Activated effector memory CD4-positive, alpha-beta T cell treated with Interleukin-2 at 50 U/mL for 16 hours (primary cell): ENCODE measurements around the gene HNMT.
"Not testable (repeated sequence)": the region's sequence is repeated elsewhere in the genome, so short reads cannot be mapped to it uniquely, and the experiment has no call there.

Source experiments
- DNase-seq: peaks from one replicate; pipeline ENCODE4 v3.0.0-alpha.2; 2020

Gene HNMT

DNA sequence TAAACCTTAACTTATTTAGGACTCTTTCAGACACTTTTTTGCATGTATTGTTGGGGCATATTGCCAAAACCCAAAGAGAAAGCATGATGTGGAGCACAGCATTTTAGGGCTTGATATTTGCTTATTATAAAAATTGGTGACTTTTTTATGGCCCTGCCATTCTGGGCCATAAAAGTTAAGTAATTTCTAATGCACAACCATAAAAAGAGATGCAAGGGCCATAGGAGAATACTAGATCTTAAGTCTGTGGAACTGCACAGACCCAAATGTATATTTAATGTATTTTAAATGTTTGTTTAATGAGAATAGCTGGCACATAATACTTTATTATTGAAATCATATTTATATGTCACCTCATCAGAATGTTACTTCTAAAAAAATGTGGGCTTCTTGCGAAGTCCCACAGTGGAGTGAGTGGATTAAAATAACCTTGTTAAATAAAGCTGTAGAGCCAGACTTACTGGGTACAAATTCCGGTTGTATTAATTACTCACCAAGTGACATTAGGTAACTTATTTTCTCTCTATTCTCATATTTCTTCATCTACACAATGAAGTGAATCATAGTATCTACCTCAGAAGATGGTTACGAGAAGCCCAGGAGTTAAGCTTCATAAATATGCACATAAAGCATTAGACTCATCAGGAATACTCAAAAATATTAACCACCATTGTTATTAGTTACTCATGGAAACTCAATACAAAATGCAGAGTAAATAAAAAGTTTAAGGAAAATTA lies 52.2 kb downstream of the HNMT start:
- DNase-seq: no peak

DNA sequence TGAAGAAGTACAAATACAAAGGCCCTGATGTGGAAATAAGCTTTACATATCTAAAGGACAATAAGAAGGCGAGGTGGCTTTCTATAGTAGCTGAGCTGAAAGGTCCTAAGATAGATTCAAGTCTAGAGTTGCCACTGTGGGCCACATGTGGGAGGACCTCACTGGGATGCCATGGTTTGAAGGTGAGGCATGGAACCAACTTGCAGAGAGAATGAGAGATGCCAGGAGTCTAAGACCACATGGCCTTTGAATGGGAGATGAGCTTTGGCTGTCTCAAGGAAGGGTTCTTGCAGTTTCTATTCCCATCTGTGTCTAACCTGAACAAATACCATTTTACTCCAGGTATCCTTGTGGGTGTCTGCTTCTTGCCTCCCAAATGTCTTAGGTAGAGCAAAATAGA lies 53.6 kb downstream of the HNMT start:
- no peak for DNase-seq

DNA sequence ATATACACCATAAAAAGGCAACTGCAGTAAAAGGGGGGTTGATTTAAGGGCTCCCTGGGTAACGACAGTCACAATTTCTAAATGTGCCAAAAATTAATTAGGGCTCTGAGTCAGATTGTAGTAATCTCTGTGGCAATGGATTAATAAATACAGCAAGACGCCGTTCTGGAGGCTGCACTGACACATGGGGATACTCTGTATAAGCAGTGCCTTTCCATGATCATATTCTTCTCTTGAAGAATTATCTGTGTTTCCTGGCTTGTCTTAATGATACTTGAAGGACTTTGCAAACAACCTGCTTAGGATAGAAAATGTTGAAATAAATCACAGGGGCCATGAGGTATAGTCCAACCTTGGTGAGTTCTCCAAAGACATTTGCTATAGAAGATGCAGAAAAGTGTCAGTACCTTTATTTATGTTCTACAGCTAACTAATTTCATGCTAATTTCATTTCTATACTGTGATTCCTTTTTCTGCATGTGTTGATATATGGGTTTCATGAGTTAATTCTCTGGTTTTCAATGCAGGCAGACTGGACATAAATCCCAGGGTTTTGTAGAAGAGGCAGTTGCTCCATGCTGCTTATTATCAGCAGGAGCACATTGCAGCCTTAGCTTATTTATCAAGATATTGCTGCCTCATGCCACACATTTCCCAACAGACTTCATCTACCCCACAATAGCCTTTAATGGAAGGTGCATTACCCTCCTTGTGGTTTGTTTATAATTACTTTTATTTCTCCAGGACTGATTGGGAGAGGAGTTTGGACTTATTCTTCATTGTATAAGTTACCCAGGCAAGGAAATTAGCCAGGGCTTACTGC lies 54.8 kb downstream of the HNMT start:
- no peak for DNase-seq

DNA sequence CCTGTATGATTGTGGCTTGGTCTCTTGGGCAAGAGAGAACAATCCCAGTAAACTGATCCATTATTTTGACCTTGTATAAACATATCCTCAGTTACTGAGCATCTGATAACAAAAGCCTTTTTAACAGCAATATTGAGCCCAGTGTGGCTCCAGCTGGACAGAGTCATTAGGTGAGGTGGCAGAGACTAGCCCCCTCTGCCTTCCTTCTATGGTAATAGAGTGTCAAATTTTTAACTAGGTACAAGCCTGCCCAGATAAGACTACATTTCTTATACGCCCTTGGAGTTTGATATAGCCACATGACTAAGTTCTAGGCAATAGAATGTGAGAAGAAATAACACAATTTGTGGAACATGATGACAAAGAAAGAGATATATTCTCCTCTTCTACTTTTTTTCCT lies 56.2 kb downstream of the HNMT start:
- no peak for DNase-seq

DNA sequence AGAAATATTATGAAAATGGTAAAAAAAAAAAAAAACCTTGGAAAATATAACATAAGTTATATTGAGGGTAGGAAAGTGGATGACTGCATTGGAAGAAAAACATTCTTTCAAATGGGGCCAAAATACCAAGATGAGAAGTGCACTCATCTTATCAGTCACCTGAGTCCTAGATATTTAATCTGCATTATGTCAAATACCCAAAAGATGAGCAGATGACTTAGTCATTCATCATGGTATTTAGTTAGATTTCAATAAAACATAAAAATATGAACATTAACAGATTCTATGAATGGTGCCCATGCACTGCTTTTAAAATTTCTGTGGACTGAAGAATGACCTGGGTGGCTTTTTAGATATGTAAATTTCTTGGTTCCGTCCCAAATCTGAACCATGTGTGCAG lies 56.9 kb downstream of the HNMT start:
- no peak for DNase-seq

DNA sequence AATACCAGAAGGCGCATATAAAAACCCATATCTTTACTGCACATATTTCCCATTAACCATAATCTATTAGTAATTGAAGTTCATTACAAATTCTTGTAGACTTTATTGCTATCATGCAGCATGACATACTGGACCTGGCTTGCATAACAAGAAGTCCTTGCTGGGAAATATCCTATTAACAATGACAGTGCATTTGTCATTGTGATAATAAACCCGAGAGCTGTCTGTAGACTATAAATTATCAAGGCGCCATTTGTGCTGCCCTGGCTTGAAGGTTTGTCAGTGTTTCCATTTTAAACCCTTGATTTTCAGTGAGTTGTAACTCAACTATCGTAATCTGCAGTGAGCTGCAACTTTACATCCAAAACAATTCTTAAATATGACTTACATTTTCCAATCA lies 59.0 kb downstream of the HNMT start:
- DNase-seq: no peak

DNA sequence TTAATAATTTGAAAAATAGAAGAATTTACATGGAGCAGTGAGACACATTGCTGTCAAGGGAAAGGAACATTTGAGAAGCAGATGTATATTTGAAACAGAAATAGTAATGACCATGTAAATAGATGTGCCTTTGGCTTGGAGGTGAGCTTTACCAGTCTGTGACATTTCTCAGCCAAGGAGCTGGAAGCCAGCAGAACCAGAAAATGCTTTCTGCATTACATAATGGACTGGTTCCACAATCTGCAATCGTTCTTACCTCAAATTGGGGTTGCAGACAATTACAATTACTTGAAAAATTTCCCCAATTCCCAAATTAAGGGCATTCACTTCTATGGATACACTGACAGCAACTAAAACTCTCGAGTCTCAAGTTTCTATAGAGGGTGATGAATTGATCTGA lies 59.7 kb downstream of the HNMT start:
- no peak for DNase-seq

DNA sequence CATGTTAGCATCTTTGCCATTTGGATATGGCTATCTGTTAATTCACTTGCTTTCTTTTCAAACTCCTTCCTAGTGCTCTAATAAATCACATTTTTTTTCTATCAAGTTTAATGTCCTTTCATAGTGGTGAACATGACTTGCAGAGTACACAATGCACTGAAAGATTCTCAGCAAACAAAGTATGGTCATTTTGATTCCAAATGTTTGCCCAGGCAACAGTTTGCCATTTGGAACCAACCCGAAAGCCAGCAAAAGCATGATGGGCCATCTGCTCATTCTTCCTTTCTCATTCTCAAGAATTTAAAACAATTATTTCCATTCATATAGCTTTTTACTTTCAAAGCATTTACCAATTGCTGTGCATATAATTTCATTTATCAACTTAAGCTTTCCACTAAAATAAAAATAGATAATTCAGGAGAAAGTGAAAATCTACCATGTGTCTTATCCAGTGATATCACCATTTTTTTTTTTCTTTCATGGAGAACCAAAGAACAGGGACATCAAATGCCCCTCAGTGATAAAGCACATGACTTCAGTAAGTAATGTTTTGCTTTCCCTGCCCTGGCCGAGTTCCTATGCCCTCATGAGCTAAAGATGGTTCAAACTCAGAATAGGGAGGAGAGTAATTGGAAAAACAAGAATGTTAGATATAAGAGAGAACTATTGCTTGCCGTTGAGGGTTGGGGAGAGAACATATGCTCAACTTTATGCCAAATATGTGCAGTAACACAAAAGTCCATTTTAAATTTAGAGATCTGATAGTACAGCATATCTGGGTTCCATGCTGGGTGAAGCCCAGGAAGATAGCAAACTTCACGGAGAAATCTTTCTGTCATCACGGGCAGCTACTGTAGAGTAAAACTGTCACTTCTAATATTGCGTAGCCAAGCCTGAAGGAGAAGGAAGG lies 62.1 kb downstream of the HNMT start:
- no peak for DNase-seq

DNA sequence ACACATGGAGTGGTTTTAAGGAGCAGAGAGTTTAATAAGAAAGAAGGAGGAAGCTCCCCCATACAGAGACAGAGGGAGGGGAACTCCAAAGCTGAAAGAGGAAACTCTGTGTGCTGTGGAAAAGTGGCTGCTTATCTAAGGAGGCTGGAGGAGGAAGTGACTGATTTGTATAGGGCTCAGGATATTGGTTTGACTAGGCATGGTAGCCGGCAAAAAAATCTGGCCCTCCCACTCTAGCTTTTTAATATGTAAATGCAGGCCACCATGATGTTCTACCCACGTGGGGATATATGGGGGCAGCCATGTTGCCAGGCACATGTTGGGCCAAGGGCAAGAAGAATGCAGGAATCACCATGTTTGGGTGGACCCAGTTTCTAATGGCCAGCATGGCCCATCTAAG lies 64.3 kb downstream of the HNMT start:
- DNase-seq: no peak

DNA sequence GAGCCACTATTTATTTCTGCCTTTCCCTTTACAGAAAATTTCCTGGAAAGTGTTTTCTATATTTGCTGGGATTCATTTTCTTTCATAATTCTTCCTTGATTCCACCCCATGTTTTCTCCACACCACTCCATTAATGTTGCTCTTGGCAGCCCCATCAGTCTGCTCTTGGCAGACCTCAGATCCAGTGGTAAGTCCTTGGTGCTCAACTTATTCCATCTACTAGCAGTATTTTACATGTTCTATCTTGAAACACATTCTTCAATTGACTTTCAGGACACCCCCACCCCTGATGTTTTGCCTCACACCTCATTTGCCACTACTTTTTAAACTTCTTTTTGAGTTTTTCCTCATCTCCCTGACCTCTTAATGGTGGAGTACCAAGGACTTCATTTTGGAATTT lies 65.0 kb downstream of the HNMT start:
- DNase-seq: no peak

DNA sequence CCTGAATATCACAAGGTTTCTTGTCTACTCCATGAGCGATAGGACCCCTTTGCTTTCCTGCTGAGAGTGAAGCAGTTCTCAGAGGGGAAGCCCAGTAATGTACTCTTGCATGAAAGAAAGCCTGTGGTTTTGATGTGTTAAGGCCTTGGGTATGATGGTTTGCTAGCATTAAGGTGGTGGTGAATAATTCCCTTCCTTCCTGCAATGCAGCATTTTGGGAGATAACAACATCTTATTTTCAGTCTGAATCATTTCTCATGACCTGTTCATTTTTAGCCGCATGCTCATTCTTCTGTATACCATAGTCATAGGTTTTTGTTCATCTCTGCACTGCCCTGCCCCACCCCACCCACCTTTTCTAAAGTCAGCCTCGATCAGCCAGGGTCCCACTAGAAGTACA lies 66.2 kb downstream of the HNMT start:
- DNase-seq: no peak

DNA sequence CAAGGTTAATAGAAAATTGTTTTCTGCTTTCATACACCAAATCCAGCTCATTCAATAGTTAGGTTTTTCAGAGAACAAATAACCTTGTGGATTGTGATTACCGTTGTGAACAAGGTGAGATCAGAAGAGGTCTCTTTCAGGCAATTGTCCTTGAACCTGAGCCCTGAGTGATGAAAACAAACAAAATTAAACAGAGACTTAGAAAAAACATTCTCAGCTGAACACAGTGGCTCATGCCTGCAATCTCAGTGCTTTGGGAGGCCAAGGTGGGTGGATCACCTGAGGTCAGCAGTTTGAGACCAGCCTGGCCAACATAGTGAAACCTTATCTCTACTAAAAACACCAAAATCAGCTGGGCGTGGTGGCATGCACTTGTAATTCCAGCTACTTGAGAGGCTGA lies 68.1 kb downstream of the HNMT start:
- DNase-seq: no peak

DNA sequence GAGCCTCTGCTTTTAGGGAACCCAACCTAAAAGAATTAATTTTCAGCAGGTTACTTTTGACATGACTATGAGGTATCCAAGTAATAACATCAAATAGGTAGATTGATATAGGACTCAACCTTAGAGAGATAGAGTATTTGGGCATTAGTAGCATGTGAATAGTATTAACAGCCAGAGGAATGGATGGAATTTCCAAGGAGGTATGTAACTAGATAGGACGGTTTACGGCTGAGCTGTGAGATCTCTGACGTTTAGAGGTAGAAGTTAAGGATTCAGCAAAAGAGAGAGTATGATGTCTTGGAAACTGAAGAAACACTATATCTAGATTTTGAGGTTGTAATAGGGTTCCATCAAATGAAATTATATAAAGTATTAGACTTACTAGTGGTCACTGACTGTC lies 70.3 kb downstream of the HNMT start:
- DNase-seq: no peak

DNA sequence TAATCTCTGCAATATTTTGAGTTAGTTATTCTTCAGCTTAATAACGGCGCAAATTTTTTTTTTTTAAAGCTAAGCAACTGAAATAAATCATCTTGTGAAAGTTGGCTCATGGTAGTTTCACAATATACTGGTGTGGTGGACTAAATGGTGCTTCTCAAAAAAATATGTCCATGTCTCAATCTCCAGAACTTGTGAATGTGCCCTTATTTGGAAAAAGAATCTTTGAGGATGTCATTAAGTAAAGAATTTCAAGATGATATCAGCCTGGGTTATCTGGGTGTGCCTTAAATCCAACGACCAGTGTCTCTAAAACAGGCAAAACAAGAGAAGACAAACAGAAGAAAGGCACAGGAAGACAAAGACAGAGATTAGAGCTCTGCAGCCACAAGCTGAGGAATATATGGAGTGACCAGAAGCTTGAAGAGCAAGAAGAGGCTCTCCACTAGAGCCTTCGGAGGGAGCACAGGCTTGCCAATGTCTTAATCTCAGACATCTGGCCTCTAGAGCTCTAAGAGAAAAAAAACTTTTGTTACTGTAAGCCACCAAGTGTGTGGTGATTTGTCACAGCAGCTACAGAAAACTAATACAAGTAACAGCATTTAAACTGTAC lies 71.4 kb downstream of the HNMT start:
- DNase-seq: no peak

DNA sequence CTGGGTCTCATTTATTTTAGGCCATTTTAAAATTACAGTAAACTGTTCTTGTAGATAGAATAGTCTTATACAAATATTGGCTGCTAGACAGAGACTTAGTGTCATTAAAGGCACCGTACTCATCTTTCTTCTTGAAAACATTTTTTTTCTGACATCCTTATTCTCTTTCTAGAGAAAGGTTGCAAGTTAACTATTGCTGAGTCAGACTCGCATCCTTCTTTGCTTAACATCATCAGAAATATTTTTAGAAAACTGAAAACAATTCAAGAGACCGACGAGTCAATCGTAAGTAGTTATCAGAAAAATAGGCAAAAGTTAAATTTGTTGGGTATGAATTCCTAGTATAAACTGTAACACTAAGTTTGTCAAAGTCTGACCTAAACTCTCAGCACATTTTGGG lies 72.2 kb downstream of the HNMT start:
- DNase-seq: no peak

DNA sequence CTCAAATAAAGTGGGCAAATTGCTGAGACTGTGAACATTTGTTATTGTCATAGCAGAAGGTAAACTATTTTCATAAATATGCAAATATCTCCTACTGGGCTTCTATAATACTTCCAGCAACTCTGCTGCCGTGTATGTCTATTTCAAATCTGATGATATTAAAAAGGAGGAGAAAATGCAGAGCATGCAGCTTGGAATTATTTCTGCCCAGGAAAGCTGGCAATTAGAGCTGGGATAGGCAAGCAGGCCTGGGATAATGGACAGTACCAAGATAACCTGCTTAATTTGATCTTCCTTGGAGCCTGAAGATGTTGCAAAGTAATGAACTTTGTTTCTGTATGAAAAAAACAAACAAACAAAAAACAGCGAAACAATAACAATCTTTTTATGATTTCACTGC lies 72.8 kb downstream of the HNMT start:
- no peak for DNase-seq

DNA sequence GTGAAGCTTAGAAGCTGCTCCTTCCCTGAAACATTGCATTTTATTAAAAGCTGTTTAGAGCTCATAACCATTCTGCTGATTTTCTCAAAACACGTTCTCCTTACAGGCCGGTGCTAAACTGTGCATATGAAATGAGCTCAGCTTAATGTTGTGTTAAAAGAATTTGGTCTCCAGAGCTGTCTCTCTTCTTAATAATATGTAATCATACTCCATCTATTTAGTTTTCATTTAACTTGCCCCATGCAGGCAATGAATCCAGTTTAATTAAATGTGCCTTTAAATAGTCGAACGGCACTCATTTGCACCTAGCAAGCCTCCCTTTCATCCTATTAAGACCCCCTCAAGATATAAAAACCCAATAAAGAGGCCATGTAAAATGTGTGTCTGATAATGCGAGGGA lies 76.3 kb downstream of the HNMT start:
- no peak for DNase-seq

DNA sequence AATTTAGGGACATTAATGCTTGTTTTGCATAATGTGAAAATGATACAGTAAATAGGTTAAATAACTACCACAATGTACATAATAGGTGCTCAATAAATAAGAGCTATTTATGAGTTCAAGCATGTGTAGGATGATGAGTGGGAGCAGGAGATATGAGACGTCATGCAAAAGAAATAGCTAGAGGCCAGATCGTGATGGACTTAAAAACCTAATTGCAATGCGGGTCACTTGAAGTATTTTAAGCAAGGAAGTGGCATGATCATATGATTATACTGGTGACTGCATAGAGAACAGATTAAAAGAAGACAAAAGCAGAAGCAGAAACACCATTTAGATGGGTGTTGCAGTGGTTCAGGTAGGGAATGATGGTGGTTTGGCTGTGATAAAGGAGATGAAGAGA lies 78.0 kb downstream of the HNMT start:
- DNase-seq: no peak

DNA sequence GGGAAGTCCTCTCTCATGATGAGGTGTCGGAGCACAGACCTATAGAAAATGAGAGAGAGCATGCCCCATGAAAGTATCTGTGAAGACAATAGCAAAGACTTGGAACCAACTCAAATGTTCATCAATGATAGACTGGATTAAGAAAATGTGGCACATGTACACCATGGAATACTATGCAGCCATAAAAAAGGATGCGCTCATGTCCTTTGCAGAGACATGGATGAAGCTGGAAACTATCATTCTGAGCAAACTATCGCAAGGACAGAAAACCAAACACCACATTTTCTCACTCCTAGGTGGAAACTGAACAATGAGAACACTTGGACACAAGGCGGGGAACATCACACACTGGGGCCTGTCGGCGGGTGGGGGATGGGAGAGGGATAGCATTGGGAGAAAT lies 79.3 kb downstream of the HNMT start:
- DNase-seq: not testable (repeated sequence)

DNA sequence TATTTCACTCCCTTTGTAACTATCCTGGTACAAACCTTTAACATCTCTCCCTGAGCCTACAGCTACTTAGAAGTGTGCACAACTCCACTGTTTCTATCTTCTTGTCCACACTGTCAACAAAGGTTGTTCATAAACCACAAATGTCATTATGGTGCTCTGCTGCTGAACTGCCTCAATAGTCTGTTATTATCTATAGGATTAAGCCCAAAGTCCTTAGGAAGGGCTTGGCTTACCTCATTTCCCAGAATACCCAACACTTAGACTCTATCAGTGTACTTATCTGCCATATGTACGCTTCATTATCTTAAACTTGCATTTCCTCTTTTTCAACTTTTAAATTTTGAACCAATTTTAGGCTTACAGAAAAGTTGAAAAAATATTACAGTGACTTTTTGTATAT lies 94.2 kb downstream of the HNMT start:
- DNase-seq: no peak

DNA sequence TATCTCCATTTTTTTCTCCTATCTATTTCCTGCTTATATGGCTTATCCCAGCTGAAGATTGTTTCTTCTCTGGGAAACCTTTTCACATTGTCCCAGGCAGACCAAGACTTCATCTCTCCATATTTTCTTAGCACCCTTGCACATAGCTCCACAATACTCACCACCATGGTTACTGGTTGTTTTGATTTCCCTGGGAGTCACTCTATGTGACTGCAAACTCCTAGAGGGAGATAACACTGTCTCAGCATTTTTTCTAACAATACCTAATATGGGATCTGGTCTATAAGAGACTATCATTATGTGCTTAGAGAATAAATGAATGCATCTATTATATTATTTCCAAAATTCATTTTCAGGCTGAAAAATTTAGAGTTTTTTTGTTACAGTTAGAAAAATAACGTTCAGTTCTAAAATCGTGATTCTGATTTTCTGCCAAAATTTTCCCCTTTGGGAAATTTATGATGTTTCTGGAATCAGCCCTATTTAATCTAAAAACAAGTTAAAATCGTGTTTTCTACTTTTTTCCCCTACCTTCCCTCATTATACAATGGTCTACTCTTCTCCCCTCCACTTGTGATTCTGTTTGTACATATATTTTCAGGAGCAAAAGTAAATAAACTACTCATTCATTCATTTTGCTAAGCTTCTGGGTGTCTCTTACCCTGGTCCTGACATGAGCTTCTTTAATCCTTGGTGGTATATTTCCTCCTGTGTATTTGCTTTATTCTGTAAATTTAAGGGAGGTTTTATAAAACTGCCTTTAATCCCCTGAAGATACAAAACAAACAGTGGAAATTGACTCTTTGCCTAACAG lies 95.4 kb downstream of the HNMT start:
- no peak for DNase-seq

DNA sequence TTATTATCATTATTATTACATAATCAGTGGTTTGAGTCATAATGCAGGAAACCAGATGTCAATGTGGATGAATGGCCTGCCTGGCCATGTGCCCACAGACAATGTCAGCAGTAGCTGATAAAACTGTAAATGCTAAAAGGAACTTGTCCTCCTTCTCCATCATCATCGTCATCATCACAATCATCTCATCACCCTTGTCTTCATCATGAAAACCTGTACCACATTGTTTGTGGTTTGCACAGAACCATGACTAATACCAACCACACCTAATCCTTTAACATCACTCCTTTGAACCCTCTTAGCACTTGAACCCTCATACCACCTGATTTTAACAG lies 96.0 kb downstream of the HNMT start:
- no peak for DNase-seq
